GM12878 (cell line): ENCODE data around the gene RNASEH2A. TPM values are rescaled to one million over a fixed set of nuclear protein-coding genes. Genes with fewer than 3 reads are reported as not detected.
A peak's percentile ranks its signal among the peaks of the same experiment; 100 is the strongest.

ENCODE experiments used
- ASH2L ChIP-seq: fragments of 300-600, 200-600 bp; sonication (generic); IDR thresholded peaks from 2 replicates; pipeline ENCODE4 v1.6.1; 2017; ENCODE audit warnings: low read depth, mild to moderate bottlenecking, borderline replicate concordance
- CBX3 ChIP-seq: fragments of 200-600 bp; sonication (generic); IDR thresholded peaks from 2 replicates; pipeline ENCODE4 v1.6.1; 2016; ENCODE audit warnings: low read depth, borderline replicate concordance
- CHD4 ChIP-seq: fragments of 200-600 bp; sonication (generic); IDR thresholded peaks from 2 replicates; pipeline ENCODE4 v1.6.1; 2016; ENCODE audit warnings: mild to moderate bottlenecking
- CUX1 ChIP-seq: IDR thresholded peaks from 2 replicates; pipeline ENCODE4 v1.6.1; 2012; ENCODE audit warnings: improper control_type of control experiment, low read depth, low read length; ENCODE audit not compliant: insufficient replicate concordance
- EED ChIP-seq: sonication (generic); IDR thresholded peaks from 2 replicates; pipeline ENCODE4 v1.6.1; 2016; ENCODE audit warnings: antibody characterized with exemption, low read depth
- EZH2 ChIP-seq: IDR thresholded peaks from 2 replicates; pipeline ENCODE4 v1.6.1; 2012; ENCODE audit warnings: low read depth, mild to moderate bottlenecking, control low read depth, inconsistent platforms, low read length, borderline replicate concordance; ENCODE audit not compliant: control insufficient read depth
- FOS ChIP-seq: IDR thresholded peaks from 3 replicates; pipeline ENCODE4 v1.6.1; 2011; ENCODE audit warnings: borderline replicate concordance; ENCODE audit not compliant: insufficient read length; ENCODE audit errors: extremely low read depth
- GABPA ChIP-seq: IDR thresholded peaks from 2 replicates; pipeline ENCODE4 v1.6.1; 2014; ENCODE audit warnings: antibody characterized with exemption, low read depth, mild to moderate bottlenecking, inconsistent platforms
- HDAC2 ChIP-seq: fragments of 200-600 bp; sonication (generic); IDR thresholded peaks from 2 replicates; pipeline ENCODE4 v1.6.1; 2017
- KLF5 ChIP-seq: fragments of 450-650 bp; IDR thresholded peaks from 2 replicates; pipeline ENCODE4 v1.6.1; 2014; ENCODE audit warnings: mild to moderate bottlenecking; ENCODE audit not compliant: partially characterized antibody
- NFYB ChIP-seq: IDR thresholded peaks from 2 replicates; pipeline ENCODE4 v1.6.1; 2011; ENCODE audit warnings: low read depth, mild to moderate bottlenecking, low read length, improper control_type of control experiment, moderate library complexity; ENCODE audit not compliant: insufficient read depth
- PML ChIP-seq: IDR thresholded peaks from 2 replicates; pipeline ENCODE4 v1.6.1; 2012; ENCODE audit warnings: low read length, inconsistent platforms
- RBBP5 ChIP-seq: fragments of 200-600 bp; sonication (generic); conservative IDR thresholded peaks from 2 replicates; pipeline ENCODE4 v1.6.1; 2016
- RELA ChIP-seq: fragments of 450-650 bp; IDR thresholded peaks from 2 replicates; pipeline ENCODE4 v1.8.0; 2014; ENCODE audit warnings: borderline replicate concordance; ENCODE audit not compliant: partially characterized antibody
- RFX5 ChIP-seq: IDR thresholded peaks from 2 replicates; pipeline ENCODE4 v1.6.1; 2011; ENCODE audit warnings: low read depth, low read length, improper control_type of control experiment
- RUNX3 ChIP-seq: IDR thresholded peaks from 2 replicates; pipeline ENCODE4 v1.6.1; 2012; ENCODE audit warnings: low read length, inconsistent platforms
- SIN3A ChIP-seq: IDR thresholded peaks from 2 replicates; pipeline ENCODE4 v1.6.1; 2012; ENCODE audit warnings: low read depth, low read length, improper control_type of control experiment
- SIX5 ChIP-seq: IDR thresholded peaks from 2 replicates; pipeline ENCODE4 v1.6.1; 2011; ENCODE audit warnings: mild to moderate bottlenecking, low read depth, low read length, moderate library complexity; ENCODE audit not compliant: severe bottlenecking
- SKIL ChIP-seq: fragments of 450-650 bp; IDR thresholded peaks from 2 replicates; pipeline ENCODE4 v1.6.1; 2017; ENCODE audit warnings: mild to moderate bottlenecking, low read depth, inconsistent platforms; ENCODE audit not compliant: poor library complexity, severe bottlenecking
- SMAD5 ChIP-seq: IDR thresholded peaks from 2 replicates; pipeline ENCODE4 v1.6.1; 2016; ENCODE audit warnings: antibody characterized with exemption, low read depth
- SREBF2 ChIP-seq: IDR thresholded peaks from 2 replicates; pipeline ENCODE4 v1.6.1; 2012; ENCODE audit warnings: mild to moderate bottlenecking, low read length
- STAT3 ChIP-seq: IDR thresholded peaks from 2 replicates; pipeline ENCODE4 v1.6.1; 2011; ENCODE audit warnings: low read depth, low read length, improper control_type of control experiment
- ZZZ3 ChIP-seq: IDR thresholded peaks from 2 replicates; pipeline ENCODE4 v1.6.1; 2011; ENCODE audit warnings: low read depth; ENCODE audit not compliant: control insufficient read depth, insufficient read length
- polyA plus RNA-seq, 11 experiments: library from polyadenylated mRNA; depleted of rRNA in 4 of 11; unstranded in 6 of 11; stranded (reverse) in 5 of 11; fragments of >200 nt; fragmentation: Nextera tagmentation in 4 of 11; fragmentation: Illumina TruSeq in 1 of 11; extraction: Ambion mirVana in 4 of 11; extraction: Trizol in 1 of 11; gene quantifications; 1 replicate in 1 of 11; 2 replicates in 10 of 11; pipeline versions ENCODE4 v1.2.1 to v1.2.3, GENCODE V29; 2011 to 2016; ENCODE audit warnings: inconsistent platforms in 2 of 11, missing spikeins in 2 of 11, low read depth in 1 of 11
- total RNA-seq, 4 experiments: library from RNA; depleted of rRNA in 3 of 4; stranded (reverse); fragments of >200 nt in 3 of 4; fragmentation: Illumina TruSeq in 1 of 4; extraction: Trizol in 1 of 4; gene quantifications; 2 replicates each; pipeline versions ENCODE4 v1.2.1 to v1.2.3, GENCODE V29; 2013 to 2021

RNASEH2A gene
- total and polyA plus RNA-seq, 10 of the 15 experiments (the other 5 are each of a cell fraction or from before 2014, with no cell fraction given) = 17.4 to 103 (median 40.4) TPM

GRCh38 chr19:12792051-12792852 is 14.1 kb upstream of the RNASEH2A start (continued):
- TF ChIP-seq CUX1 (no peak), ZZZ3 (no peak), STAT3 (no peak), NFYB (no peak), KLF5 (no peak), HDAC2 (no peak), SMAD5 (no peak; the same call in 1 of the 2 replicates), EED (no peak), RBBP5 (no peak), CBX3 (no peak), RFX5 (no peak), PML (no peak), RELA (no peak), SIX5 (no peak), ASH2L (no peak), CHD4 (no peak), SKIL (no peak), SREBF2 (no peak), SIN3A (peak; percentile 72; the same call in 1 of the 2 replicates), GABPA (no peak), RUNX3 (no peak), FOS (no peak), EZH2 (no peak)
